WI38 (cell line): ENCODE results near the gene ASPG.

Experiments used
- H3K4me3 ChIP-seq: 2 replicates; pipeline ENCODE4 v1.5.1; 2011; ENCODE audit warnings: low read depth, mild to moderate bottlenecking, control low read depth, low read length
- CTCF ChIP-seq: IDR thresholded peaks from 2 replicates; pipeline ENCODE4 v1.5.1; 2012; ENCODE audit warnings: low read depth, mild to moderate bottlenecking, control low read depth, low read length

ASPG gene

GRCh38 chr14:104094056-104094708 is 8.7 kb downstream of the ASPG start:
- H3K4me3 ChIP-seq: no peak overlapping the region
- TF ChIP-seq CTCF: no peak

- TF ChIP-seq CTCF: peak; percentile 46
- H3K4me3 ChIP-seq: no peak overlapping the region
Observed at GRCh38 chr14:104094709-104095425, 9.4 kb downstream of the ASPG start.

- no peak overlapping the region for H3K4me3 ChIP-seq
- TF ChIP-seq CTCF: no peak
Observed at GRCh38 chr14:104095426-104096310, 10.2 kb downstream of the ASPG start.

- no peak overlapping the region for H3K4me3 ChIP-seq
- TF ChIP-seq CTCF: no peak
Observed at GRCh38 chr14:104096318-104096717, 10.8 kb downstream of the ASPG start.

- TF ChIP-seq CTCF: no peak
- H3K4me3 ChIP-seq: no peak overlapping the region
Observed at GRCh38 chr14:104096751-104097700, 11.5 kb downstream of the ASPG start.

GRCh38 chr14:104098272-104099095 is 13.0 kb downstream of the ASPG start:
- TF ChIP-seq CTCF: no peak
- H3K4me3 ChIP-seq: no peak overlapping the region
